Activated CD4-positive, alpha-beta T cell treated with anti-CD3 and anti-CD28 coated beads, Interleukin-2, amount 10 ng/mL, durations not matched to agents 7 days and 5 days (primary cell): Measurements from ENCODE around the gene TLE4. TPM values are rescaled to one million over a fixed set of nuclear protein-coding genes. Genes with fewer than 3 reads are reported as not detected.
"Not testable (repeated sequence)": the region's sequence is repeated elsewhere in the genome, so short reads cannot be mapped to it uniquely, and the experiment has no call there.

ENCODE experiments used
- CTCF ChIA-PET: fragments of 350-600 bp; sonication (Branson Sonifier 250); formaldehyde crosslinking; loops from one replicate; lab custom pipeline; 2021; ENCODE audit warnings: antibody characterized with exemption; lab: Charles Lee
- POLR2A ChIA-PET: fragments of 350-600 bp; sonication (Branson Sonifier 250); formaldehyde crosslinking; loops from one replicate; lab custom pipeline; 2021; ENCODE audit warnings: antibody characterized with exemption; lab: Charles Lee
- DNase-seq: peaks from one replicate; pipeline ENCODE4 v3.0.0-alpha.2; 2020
- H3K27ac Mint-ChIP-seq: one replicate; pipeline ENCODE4 v1.8.0; 2021; ENCODE audit warnings: mild to moderate bottlenecking, moderate library complexity, mixed read lengths
- H3K27me3 Mint-ChIP-seq: one replicate; pipeline ENCODE4 v1.8.0; 2021; ENCODE audit warnings: mixed read lengths
- H3K36me3 Mint-ChIP-seq: one replicate; pipeline ENCODE4 v1.8.0; 2021; ENCODE audit warnings: low read depth, mixed read lengths
- H3K4me1 Mint-ChIP-seq: one replicate; pipeline ENCODE4 v1.8.0; 2021; ENCODE audit warnings: mixed read lengths
- H3K4me3 Mint-ChIP-seq: one replicate; pipeline ENCODE4 v1.8.0; 2021; ENCODE audit warnings: mild to moderate bottlenecking, moderate library complexity, mixed read lengths
- H3K9me3 Mint-ChIP-seq: one replicate; pipeline ENCODE4 v1.8.0; 2021; ENCODE audit warnings: mixed read lengths
- total RNA-seq, 2 experiments: library from RNA; stranded (reverse); gene quantifications; one replicate each; pipeline ENCODE4 v1.2.3, GENCODE V29; 2021

TLE4 gene
- total RNA-seq, 2 experiments from 2014 or later: 38.0 to 38.4 TPM

DNA sequence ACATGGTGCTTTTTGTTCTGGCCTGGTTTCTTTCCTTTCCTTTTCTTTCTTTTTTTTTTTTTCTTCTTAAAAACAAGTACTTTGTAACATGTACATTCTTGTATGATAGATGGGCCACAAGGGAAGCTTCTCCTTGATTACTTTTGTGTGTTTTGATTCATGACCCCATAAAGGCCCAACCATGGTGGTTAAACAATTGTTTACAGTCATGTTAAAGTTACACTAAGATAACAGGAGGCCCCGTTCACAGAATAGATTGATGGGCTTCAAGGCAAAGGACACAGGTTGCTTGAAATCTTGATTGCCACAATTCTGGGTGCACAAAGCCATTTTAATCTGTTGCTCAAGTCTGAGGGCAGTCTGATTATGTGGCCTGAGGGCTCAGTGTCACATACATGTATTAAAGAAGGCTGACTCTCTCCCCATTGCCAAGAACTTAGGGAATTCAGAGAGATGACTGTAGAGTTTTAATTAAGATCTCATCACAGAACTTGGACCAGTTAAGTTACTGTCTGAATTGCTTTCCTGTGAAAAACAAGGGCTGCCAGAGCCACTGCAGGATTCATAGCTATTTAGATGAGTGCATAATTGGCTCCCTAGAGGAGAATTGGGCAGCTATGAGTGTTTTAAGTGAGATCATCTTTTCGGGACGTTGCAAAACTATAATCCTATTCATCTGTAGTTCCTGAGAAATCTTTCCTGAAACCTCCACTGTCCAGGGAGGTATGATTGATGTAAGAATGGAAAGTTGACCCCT lies 163.4 kb downstream of the TLE4 start:
- Mint-ChIP-seq H3K36me3 (peaks cover 4% of the 10 kb centered on the region), H3K27me3 (no peaks in the 10 kb centered on the region), H3K27ac (no peak overlapping the region), H3K4me3 (no peak overlapping the region), H3K4me1 (peaks cover 8% of the 10 kb centered on the region), H3K9me3 (peaks cover 20% of the 10 kb centered on the region)
- CTCF ChIA-PET: no interaction called here
- POLR2A ChIA-PET: interaction anchor here (0.6 kb wide), 1 partner anchor 145 kb away, joined by 4 read pairs; no protein-coding TSS in a partner anchor
- DNase-seq: no peak

DNA sequence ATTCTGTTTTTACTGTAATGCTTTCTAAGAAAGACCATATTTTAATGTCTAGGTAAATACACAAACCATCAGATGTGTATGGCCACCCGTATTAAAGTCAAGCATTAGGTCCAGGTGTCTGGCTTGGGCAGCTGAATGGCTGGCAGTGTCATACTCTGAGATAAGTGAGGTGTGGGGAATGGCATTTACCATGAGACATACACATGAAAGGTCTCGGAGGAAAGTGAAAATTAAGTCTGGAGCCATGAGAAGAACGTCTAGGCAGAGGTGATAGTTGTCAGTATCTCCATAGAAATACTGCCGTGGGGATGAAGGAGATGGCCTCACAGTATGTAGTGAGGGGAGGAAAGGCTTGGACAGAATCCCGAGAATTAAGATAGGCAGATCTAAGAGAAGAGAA lies 164.3 kb downstream of the TLE4 start:
- H3K9me3 Mint-ChIP-seq: peaks cover 20% of the 10 kb centered on the region
- DNase-seq: no peak
- peaks cover 4% of the 10 kb centered on the region for H3K36me3 Mint-ChIP-seq
- no peak overlapping the region for H3K27ac Mint-ChIP-seq
- peaks cover 8% of the 10 kb centered on the region for H3K4me1 Mint-ChIP-seq
- H3K4me3 Mint-ChIP-seq: no peak overlapping the region
- POLR2A ChIA-PET: no interaction called here
- CTCF ChIA-PET: no interaction called here
- no peaks in the 10 kb centered on the region for H3K27me3 Mint-ChIP-seq

DNA sequence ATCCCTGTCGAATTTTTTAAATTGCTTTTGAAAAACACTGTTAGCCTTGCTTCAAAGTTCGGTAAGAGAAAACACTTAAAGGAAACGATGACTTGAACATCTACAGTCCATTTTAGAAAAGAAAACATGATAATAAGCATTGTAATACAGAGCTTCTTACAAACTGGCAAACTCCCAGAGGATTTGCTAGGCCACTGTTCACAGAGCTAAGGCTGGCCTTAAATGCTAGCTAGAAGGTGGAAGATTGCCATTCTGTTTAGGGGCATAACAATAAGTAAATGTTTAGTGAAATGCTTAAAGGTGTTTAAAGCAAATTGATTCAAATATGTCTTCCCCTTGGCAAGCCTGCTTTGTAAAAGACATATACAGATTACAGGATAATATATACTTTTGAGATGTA lies 169.6 kb downstream of the TLE4 start:
- Mint-ChIP-seq H3K36me3 (no peaks in the 10 kb centered on the region), H3K4me1 (no peaks in the 10 kb centered on the region), H3K27me3 (peaks cover 2% of the 10 kb centered on the region), H3K9me3 (no peaks in the 10 kb centered on the region), H3K27ac (no peak overlapping the region), H3K4me3 (no peak overlapping the region)
- no peak for DNase-seq
- ChIA-PET CTCF (interaction anchor here (1.2 to 1.4 kb wide), 2 partner anchors 15 to 30 kb away, joined by 3 read pairs; no protein-coding TSS in a partner anchor), POLR2A (no interaction called here)

GRCh38 chr9:79742110-79742721 lies 170.5 kb downstream of the TLE4 start:
- no peaks in the 10 kb centered on the region for H3K36me3 Mint-ChIP-seq
- H3K4me3 Mint-ChIP-seq: no peak overlapping the region
- H3K27me3 Mint-ChIP-seq: peaks cover 4% of the 10 kb centered on the region
- no peaks in the 10 kb centered on the region for H3K9me3 Mint-ChIP-seq
- no peak for DNase-seq
- ChIA-PET POLR2A (no interaction called here), CTCF (interaction anchor here (0.7 to 1.4 kb wide), 2 partner anchors 31 to 475 kb away, joined by 3 read pairs; no protein-coding TSS in a partner anchor)
- H3K4me1 Mint-ChIP-seq: no peaks in the 10 kb centered on the region
- no peak overlapping the region for H3K27ac Mint-ChIP-seq

GRCh38 chr9:79744521-79744920 lies 172.8 kb downstream of the TLE4 start:
- Mint-ChIP-seq H3K9me3 (no peaks in the 10 kb centered on the region), H3K36me3 (no peaks in the 10 kb centered on the region), H3K4me1 (no peaks in the 10 kb centered on the region), H3K27me3 (peaks cover 8% of the 10 kb centered on the region), H3K27ac (no peak overlapping the region), H3K4me3 (no peak overlapping the region)
- ChIA-PET CTCF (no interaction called here), POLR2A (no interaction called here)
- DNase-seq: no peak

GRCh38 chr9:79745752-79746336 lies 174.1 kb downstream of the TLE4 start:
- Mint-ChIP-seq H3K27ac (no peak overlapping the region), H3K27me3 (peaks cover 8% of the 10 kb centered on the region), H3K4me3 (no peak overlapping the region), H3K36me3 (no peaks in the 10 kb centered on the region), H3K4me1 (no peaks in the 10 kb centered on the region), H3K9me3 (no peaks in the 10 kb centered on the region)
- ChIA-PET CTCF (no interaction called here), POLR2A (no interaction called here)
- DNase-seq: no peak

DNA sequence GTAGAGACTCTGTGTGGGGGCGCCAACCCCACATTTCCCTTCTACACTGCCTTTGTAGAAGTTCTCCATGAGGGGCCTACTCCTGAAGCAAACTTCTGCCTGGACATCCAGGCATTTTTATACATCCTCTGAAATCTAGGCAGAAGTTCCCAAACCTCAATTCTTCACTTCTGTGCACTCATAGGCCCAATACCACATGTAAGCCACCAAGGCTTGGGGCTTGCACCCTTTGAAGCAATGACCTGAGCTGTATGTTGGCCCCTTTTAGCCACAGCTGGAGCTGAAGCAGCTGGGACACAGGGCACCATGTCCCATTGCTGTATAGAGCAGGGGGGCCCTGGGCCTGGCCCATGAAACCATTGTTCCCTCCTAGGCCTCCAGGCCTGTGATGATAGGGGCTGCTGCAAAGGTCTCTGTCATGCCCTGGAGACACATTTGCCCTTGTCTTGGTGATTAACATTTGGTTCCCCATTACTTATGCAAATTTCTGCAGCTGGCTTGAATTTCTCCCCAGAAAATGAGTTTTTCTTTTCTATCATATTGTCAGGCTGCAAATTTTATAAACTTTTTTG lies 180.2 kb downstream of the TLE4 start:
- H3K27ac Mint-ChIP-seq, H3K4me3 Mint-ChIP-seq, CTCF ChIA-PET, H3K27me3 Mint-ChIP-seq, DNase-seq, H3K36me3 Mint-ChIP-seq, H3K4me1 Mint-ChIP-seq, POLR2A ChIA-PET: not testable (repeated sequence)
- peaks cover 21% of the 10 kb centered on the region for H3K9me3 Mint-ChIP-seq

- CTCF ChIA-PET: interaction anchor here (1.1 kb wide), 1 partner anchor 15 kb away, joined by 3 read pairs; no protein-coding TSS in a partner anchor
- Mint-ChIP-seq H3K27ac (no peak overlapping the region), H3K4me1 (peaks cover 3% of the 10 kb centered on the region)
Observed at GRCh38 chr9:79756414-79756813, 184.6 kb downstream of the TLE4 start.

GRCh38 chr9:79757074-79757473 lies 185.3 kb downstream of the TLE4 start:
- DNase-seq: no peak
- H3K27me3 Mint-ChIP-seq: no peaks in the 10 kb centered on the region
- no peaks in the 10 kb centered on the region for H3K36me3 Mint-ChIP-seq
- H3K4me3 Mint-ChIP-seq: no peak overlapping the region
- peaks cover 3% of the 10 kb centered on the region for H3K4me1 Mint-ChIP-seq
- H3K27ac Mint-ChIP-seq: no peak overlapping the region
- CTCF ChIA-PET: interaction anchor here (1.0 kb wide), 1 partner anchor 76 kb away, joined by 3 read pairs; no protein-coding TSS in a partner anchor
- POLR2A ChIA-PET: no interaction called here
- peaks cover 11% of the 10 kb centered on the region for H3K9me3 Mint-ChIP-seq

More at GRCh38 chr9:79756414-79756813, 184.6 kb downstream of the TLE4 start:
- no peak for DNase-seq
- Mint-ChIP-seq H3K36me3 (no peaks in the 10 kb centered on the region), H3K4me3 (no peak overlapping the region), H3K27me3 (no peaks in the 10 kb centered on the region), H3K9me3 (peaks cover 17% of the 10 kb centered on the region)
- POLR2A ChIA-PET: no interaction called here

- no peak for DNase-seq
- peaks cover 7% of the 10 kb centered on the region for H3K9me3 Mint-ChIP-seq
- no peak overlapping the region for H3K4me3 Mint-ChIP-seq
- no peaks in the 10 kb centered on the region for H3K36me3 Mint-ChIP-seq
- CTCF ChIA-PET: interaction anchor here (1.0 kb wide), 1 partner anchor 75 kb away, joined by 3 read pairs; no protein-coding TSS in a partner anchor
- POLR2A ChIA-PET: no interaction called here
- H3K27ac Mint-ChIP-seq: no peak overlapping the region
- no peaks in the 10 kb centered on the region for H3K27me3 Mint-ChIP-seq
- H3K4me1 Mint-ChIP-seq: peaks cover 3% of the 10 kb centered on the region
Observed at GRCh38 chr9:79757881-79758669, 186.3 kb downstream of the TLE4 start.

GRCh38 chr9:79759460-79759859 lies 187.7 kb downstream of the TLE4 start:
- H3K27me3 Mint-ChIP-seq: no peaks in the 10 kb centered on the region
- ChIA-PET CTCF (no interaction called here), POLR2A (no interaction called here)
- H3K4me1 Mint-ChIP-seq: peaks cover 3% of the 10 kb centered on the region
- H3K36me3 Mint-ChIP-seq: no peaks in the 10 kb centered on the region
- DNase-seq: no peak
- no peak overlapping the region for H3K27ac Mint-ChIP-seq
- H3K4me3 Mint-ChIP-seq: no peak overlapping the region
- no peaks in the 10 kb centered on the region for H3K9me3 Mint-ChIP-seq

DNA sequence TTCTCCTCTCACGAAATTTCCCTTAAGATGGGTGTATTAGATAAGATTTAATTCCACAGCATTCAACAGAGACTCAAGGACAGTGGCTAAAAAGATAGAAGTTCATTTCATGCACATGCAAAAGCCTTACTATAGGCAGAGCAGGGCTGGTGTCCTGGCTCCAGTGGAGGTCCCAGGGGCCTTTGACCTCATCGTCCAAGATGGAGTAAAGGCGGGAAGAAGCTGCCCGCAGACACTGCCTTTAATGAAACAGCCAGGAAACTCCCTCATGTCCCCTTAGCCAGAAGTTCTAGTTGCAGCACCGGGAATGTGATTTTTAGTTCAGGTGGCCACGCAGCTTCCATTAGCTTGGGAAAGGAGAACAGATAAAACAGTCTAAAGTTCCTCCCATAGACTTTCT lies 190.3 kb downstream of the TLE4 start:
- Mint-ChIP-seq H3K27ac (no peak overlapping the region), H3K9me3 (no peaks in the 10 kb centered on the region), H3K4me3 (no peak overlapping the region), H3K4me1 (peaks cover 3% of the 10 kb centered on the region), H3K36me3 (no peaks in the 10 kb centered on the region), H3K27me3 (no peaks in the 10 kb centered on the region)
- ChIA-PET CTCF (no interaction called here), POLR2A (no interaction called here)
- no peak for DNase-seq
